ENCODE results near the gene EPHA4.

GRCh38 chr2:221616561-221616960 is 44.5 kb upstream of the EPHA4 start:
- TF ChIP-seq CTCF (conservative IDR thresholded peaks at IDR 0.05; ENCODE audit: low read depth, low read length) (no peak), EZH2phosphoT487 (IDR thresholded peaks at IDR 0.05; ENCODE audit: borderline replicate concordance, low read length) (no peak)
